SK-N-SH treated with all-trans-retinoic acid at 6 μM for 48 hours (cell line): ENCODE data around the gene SDHAF3.

Experiments
- ATAC-seq: fragments of 200-7000 bp; cut with Tn5 transposase; 3 replicates; pipeline ENCODE4 v1.9.1; 2020; ENCODE audit warnings: mild to moderate bottlenecking, moderate library complexity
- ARNTL ChIP-seq: fragments of 450-650 bp; formaldehyde crosslinking; IDR thresholded peaks from 2 replicates; pipeline ENCODE4 v1.5.0; 2020; ENCODE audit warnings: low read depth, mild to moderate bottlenecking, moderate library complexity, borderline replicate concordance
- BACH2 ChIP-seq: fragments of 250-450 bp; sonication (Bioruptor Pico); IDR thresholded peaks from 2 replicates; pipeline ENCODE4 v1.9.0; 2021; ENCODE audit warnings: mild to moderate bottlenecking, borderline replicate concordance
- CREB5 ChIP-seq: fragments of 250-450 bp; sonication (Bioruptor Pico); IDR thresholded peaks from 2 replicates; pipeline ENCODE4 v1.5.1; 2020; ENCODE audit warnings: low read depth, mild to moderate bottlenecking, moderate library complexity
- CSDC2 ChIP-seq: fragments of 250-450 bp; sonication (Bioruptor Pico); IDR thresholded peaks from 2 replicates; pipeline ENCODE4 v1.5.0; 2020; ENCODE audit warnings: mild to moderate bottlenecking, moderate library complexity
- CSRNP3 ChIP-seq: fragments of 250-450 bp; sonication (Bioruptor Pico); IDR thresholded peaks from 2 replicates; pipeline ENCODE4 v1.5.1; 2021; ENCODE audit warnings: mild to moderate bottlenecking, moderate library complexity
- ESRRG ChIP-seq: fragments of 250-450 bp; sonication (Bioruptor Pico); IDR thresholded peaks from 2 replicates; pipeline ENCODE4 v1.6.1; 2021; ENCODE audit warnings: mild to moderate bottlenecking
- GLIS3 ChIP-seq: fragments of 250-450 bp; sonication (Bioruptor Pico); IDR thresholded peaks from 2 replicates; pipeline ENCODE4 v1.5.0; 2020; ENCODE audit warnings: mild to moderate bottlenecking, moderate library complexity
- ISL1 ChIP-seq: fragments of 250-450 bp; sonication (Bioruptor Pico); IDR thresholded peaks from 2 replicates; pipeline ENCODE4 v2.1.2; 2022; ENCODE audit warnings: mild to moderate bottlenecking, moderate library complexity
- OSR1 ChIP-seq: fragments of 250-450 bp; sonication (Bioruptor Pico); IDR thresholded peaks from 2 replicates; pipeline ENCODE4 v1.8.0; 2022; ENCODE audit warnings: moderate library complexity, mild to moderate bottlenecking, inconsistent platforms
- PATZ1 ChIP-seq: fragments of 250-450 bp; sonication (Bioruptor Pico); IDR thresholded peaks from 2 replicates; pipeline ENCODE4 v1.8.0; 2020; ENCODE audit warnings: mild to moderate bottlenecking, moderate library complexity, borderline replicate concordance
- PPARA ChIP-seq: fragments of 250-450 bp; sonication (Bioruptor Pico); IDR thresholded peaks from 2 replicates; pipeline ENCODE4 v1.5.0; 2020; ENCODE audit warnings: mild to moderate bottlenecking, borderline replicate concordance
- SNAI2 ChIP-seq: fragments of 250-450 bp; sonication (Bioruptor Pico); IDR thresholded peaks from 2 replicates; pipeline ENCODE4 v1.5.0; 2020; ENCODE audit warnings: mild to moderate bottlenecking, moderate library complexity
- TCF4 ChIP-seq: fragments of 250-450 bp; sonication (Bioruptor Pico); IDR thresholded peaks from 2 replicates; pipeline ENCODE4 v1.8.0; 2021; ENCODE audit warnings: mild to moderate bottlenecking, moderate library complexity, borderline replicate concordance
- TOX ChIP-seq: fragments of 250-450 bp; sonication (Bioruptor Pico); IDR thresholded peaks from 2 replicates; pipeline ENCODE4 v1.8.0; 2021; ENCODE audit warnings: mild to moderate bottlenecking, moderate library complexity, borderline replicate concordance
- ZC3H10 ChIP-seq: fragments of 250-450 bp; sonication (Bioruptor Pico); IDR thresholded peaks from 2 replicates; pipeline ENCODE4 v1.5.1; 2021; ENCODE audit warnings: mild to moderate bottlenecking, moderate library complexity
- ZFP3 ChIP-seq: fragments of 250-450 bp; sonication (Bioruptor Pico); IDR thresholded peaks from 2 replicates; pipeline ENCODE4 v1.5.0; 2020; ENCODE audit warnings: mild to moderate bottlenecking, moderate library complexity
- ZFP30 ChIP-seq: fragments of 450-650 bp; formaldehyde crosslinking; IDR thresholded peaks from 2 replicates; pipeline ENCODE4 v1.5.0; 2022; ENCODE audit warnings: mild to moderate bottlenecking, moderate library complexity
- ZNF565 ChIP-seq: fragments of 450-650 bp; formaldehyde crosslinking; conservative IDR thresholded peaks from 2 replicates; pipeline ENCODE4 v1.5.0; 2020; ENCODE audit warnings: low read depth, mild to moderate bottlenecking, moderate library complexity
- ZNF70 ChIP-seq: fragments of 450-650 bp; formaldehyde crosslinking; IDR thresholded peaks from 2 replicates; pipeline ENCODE4 v1.5.0; 2020; ENCODE audit warnings: mild to moderate bottlenecking, moderate library complexity
- ZNF8 ChIP-seq: fragments of 450-650 bp; formaldehyde crosslinking; IDR thresholded peaks from 2 replicates; pipeline ENCODE4 v1.5.0; 2020; ENCODE audit warnings: mild to moderate bottlenecking, moderate library complexity
- TF ChIP-seq, protein P1 (sequence below): fragments of 250-450 bp; sonication (Bioruptor Pico); IDR thresholded peaks from 2 replicates; pipeline ENCODE4 v1.8.0; 2021; ENCODE audit warnings: low read depth, mild to moderate bottlenecking, moderate library complexity, borderline replicate concordance

The SDHAF3 gene

DNA sequence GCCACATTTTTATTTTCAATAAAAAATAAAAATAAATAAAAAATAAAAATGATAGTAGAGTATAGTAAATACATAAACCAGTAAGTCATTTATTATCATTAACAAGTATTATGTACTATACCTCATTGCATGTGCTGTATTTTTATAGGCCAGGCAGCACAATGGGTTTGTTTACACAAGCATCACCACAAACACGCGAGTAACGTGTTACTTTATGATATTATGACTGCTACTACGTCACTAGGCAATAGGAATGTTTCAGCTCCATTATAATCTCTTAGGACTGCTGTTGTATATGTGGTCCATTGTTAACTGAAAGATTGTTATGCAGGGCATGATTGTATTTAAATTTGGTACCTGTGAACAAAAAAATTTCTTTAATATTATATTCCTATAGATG, 20.8 kb upstream of the SDHAF3 start:
- no peak for TF ChIP-seq TCF4 (CRISPR knock-in tag)
- TF ChIP-seq PATZ1 = no peak
- TF ChIP-seq ZNF565 = no peak
- TF ChIP-seq ZC3H10 (CRISPR knock-in tag) = no peak
- TF ChIP-seq ISL1 = no peak
- no peak for TF ChIP-seq TOX
- TF ChIP-seq, protein P1, sequence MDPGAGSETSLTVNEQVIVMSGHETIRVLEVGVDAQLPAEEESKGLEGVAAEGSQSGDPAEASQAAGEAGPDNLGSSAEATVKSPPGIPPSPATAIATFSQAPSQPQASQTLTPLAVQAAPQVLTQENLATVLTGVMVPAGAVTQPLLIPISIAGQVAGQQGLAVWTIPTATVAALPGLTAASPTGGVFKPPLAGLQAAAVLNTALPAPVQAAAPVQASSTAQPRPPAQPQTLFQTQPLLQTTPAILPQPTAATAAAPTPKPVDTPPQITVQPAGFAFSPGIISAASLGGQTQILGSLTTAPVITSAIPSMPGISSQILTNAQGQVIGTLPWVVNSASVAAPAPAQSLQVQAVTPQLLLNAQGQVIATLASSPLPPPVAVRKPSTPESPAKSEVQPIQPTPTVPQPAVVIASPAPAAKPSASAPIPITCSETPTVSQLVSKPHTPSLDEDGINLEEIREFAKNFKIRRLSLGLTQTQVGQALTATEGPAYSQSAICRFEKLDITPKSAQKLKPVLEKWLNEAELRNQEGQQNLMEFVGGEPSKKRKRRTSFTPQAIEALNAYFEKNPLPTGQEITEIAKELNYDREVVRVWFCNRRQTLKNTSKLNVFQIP (CRISPR knock-in tag) = no peak
- TF ChIP-seq GLIS3 = no peak
- TF ChIP-seq CSRNP3 = no peak
- TF ChIP-seq PPARA (CRISPR knock-in tag) = no peak
- no peak for TF ChIP-seq BACH2 (CRISPR knock-in tag)
- no peak for TF ChIP-seq ZFP30 (CRISPR knock-in tag)
- no peak for TF ChIP-seq ESRRG (CRISPR knock-in tag)
- TF ChIP-seq ZNF70 (CRISPR knock-in tag) = no peak
- no peak for TF ChIP-seq ARNTL
- no peak for ATAC-seq

GRCh38 chr7:97104719-97105238, 12.7 kb upstream of the SDHAF3 start:
- no peak for TF ChIP-seq ZC3H10 (CRISPR knock-in tag)
- TF ChIP-seq GLIS3 = no peak
- no peak for TF ChIP-seq CREB5 (CRISPR knock-in tag)
- no peak for TF ChIP-seq CSDC2
- no peak for TF ChIP-seq PPARA (CRISPR knock-in tag)
- no peak for TF ChIP-seq TCF4 (CRISPR knock-in tag)
- no peak for TF ChIP-seq ZFP30 (CRISPR knock-in tag)
- TF ChIP-seq ISL1 = no peak
- no peak for TF ChIP-seq ZFP3 (CRISPR knock-in tag)
- no peak for TF ChIP-seq ZNF565
- no peak for TF ChIP-seq ZNF70 (CRISPR knock-in tag)
- TF ChIP-seq OSR1 (CRISPR knock-in tag) = no peak
- TF ChIP-seq, protein P1 (CRISPR knock-in tag) = no peak
- TF ChIP-seq BACH2 (CRISPR knock-in tag) = no peak
- TF ChIP-seq SNAI2 (CRISPR knock-in tag) = no peak
- no peak for TF ChIP-seq ZNF8 (CRISPR knock-in tag)
- no peak for TF ChIP-seq ESRRG (CRISPR knock-in tag)
- TF ChIP-seq TOX = no peak
- TF ChIP-seq PATZ1 = no peak

More at GRCh38 chr7:97104719-97105238, 12.7 kb upstream of the SDHAF3 start:
- ATAC-seq = peak; percentile 100
